Peyer's patch (tissue), 4 donors: ENCODE results near the gene ADRA2C. TPM values are rescaled to one million over a fixed set of nuclear protein-coding genes. Genes with fewer than 3 reads are reported as not detected.

Experiments used
- DNase-seq, 3 donors: peaks; one replicate each; pipeline ENCODE4 v3.0.0-alpha.2; 2017 to 2019
- H3K27ac ChIP-seq, 4 donors: fragments of 200-600 bp; sonication (generic); one replicate each; pipeline ENCODE4 v1.5.1; 2016 to 2019
- H3K27me3 ChIP-seq, 2 donors: fragments of 200-600 bp; sonication (generic); one replicate each; pipeline ENCODE4 v1.5.1; 2019
- H3K36me3 ChIP-seq, 3 donors: fragments of 200-600 bp; sonication (generic); one replicate each; pipeline ENCODE4 v1.5.1; 2016 to 2019
- H3K4me1 ChIP-seq, 4 donors: fragments of 200-600 bp; sonication (generic); one replicate each; pipeline ENCODE4 v1.5.1; 2016 to 2019
- H3K4me3 ChIP-seq, 4 donors: fragments of 200-600 bp; sonication (generic); 1 replicate in 3 of 4; 2 replicates in 1 of 4; pipeline ENCODE4 v1.5.1; 2016 to 2019; ENCODE audit warnings: mild to moderate bottlenecking in 1 of 4
- H3K9me3 ChIP-seq, 4 donors: fragments of 200-600 bp; sonication (generic); one replicate each; pipeline ENCODE4 v1.5.1; 2016 to 2019; ENCODE audit warnings: mild to moderate bottlenecking in 1 of 4
- POLR2A ChIP-seq, 2 donors: fragments of 450-650 bp; IDR thresholded peaks; one replicate each; pipeline ENCODE4 v1.5.1; 2017; ENCODE audit warnings: antibody characterized with exemption in 2 of 2, mild to moderate bottlenecking in 2 of 2, moderate library complexity in 2 of 2
- total RNA-seq, 4 donors: library from RNA; depleted of rRNA; stranded (reverse); fragments of >200 nt; gene quantifications; one replicate each; pipeline ENCODE4 v1.1.0, GENCODE V29; 2016
- TF ChIP-seq, protein P1 (sequence below), 6 experiments: fragments of 450-650 bp in 4 of 6; fragments of 200-600 bp in 2 of 6; sonication (generic) in 1 of 6; IDR thresholded peaks; one replicate each; pipeline ENCODE4 v1.5.1; 2017 to 2019; ENCODE audit warnings: antibody characterized with exemption in 6 of 6, mild to moderate bottlenecking in 3 of 6, moderate library complexity in 1 of 6

ADRA2C gene
- total RNA-seq, 4 donors from 2014 or later, result 0.76 to 5.0 (median 2.9) TPM

DNA sequence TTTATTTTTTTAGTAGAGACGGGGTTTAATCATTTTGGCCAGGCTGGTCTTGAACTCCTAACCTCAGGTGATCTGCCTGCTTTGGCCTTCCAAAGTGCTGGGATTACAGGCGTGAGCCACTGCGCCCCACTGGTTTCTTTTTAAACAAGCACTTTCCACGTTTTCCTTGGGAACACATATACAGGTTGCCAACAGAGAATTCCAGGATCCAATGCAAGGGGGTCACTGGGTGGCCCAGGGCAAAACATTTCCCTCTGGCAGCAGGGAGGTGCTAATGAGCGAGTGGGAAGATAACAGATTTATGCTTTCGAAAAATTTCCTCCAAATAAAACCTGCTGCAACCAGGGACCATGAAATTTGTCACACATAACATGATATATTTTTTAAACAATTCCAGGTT lies 41.1 kb downstream of the ADRA2C start:
- TF ChIP-seq, protein P1, sequence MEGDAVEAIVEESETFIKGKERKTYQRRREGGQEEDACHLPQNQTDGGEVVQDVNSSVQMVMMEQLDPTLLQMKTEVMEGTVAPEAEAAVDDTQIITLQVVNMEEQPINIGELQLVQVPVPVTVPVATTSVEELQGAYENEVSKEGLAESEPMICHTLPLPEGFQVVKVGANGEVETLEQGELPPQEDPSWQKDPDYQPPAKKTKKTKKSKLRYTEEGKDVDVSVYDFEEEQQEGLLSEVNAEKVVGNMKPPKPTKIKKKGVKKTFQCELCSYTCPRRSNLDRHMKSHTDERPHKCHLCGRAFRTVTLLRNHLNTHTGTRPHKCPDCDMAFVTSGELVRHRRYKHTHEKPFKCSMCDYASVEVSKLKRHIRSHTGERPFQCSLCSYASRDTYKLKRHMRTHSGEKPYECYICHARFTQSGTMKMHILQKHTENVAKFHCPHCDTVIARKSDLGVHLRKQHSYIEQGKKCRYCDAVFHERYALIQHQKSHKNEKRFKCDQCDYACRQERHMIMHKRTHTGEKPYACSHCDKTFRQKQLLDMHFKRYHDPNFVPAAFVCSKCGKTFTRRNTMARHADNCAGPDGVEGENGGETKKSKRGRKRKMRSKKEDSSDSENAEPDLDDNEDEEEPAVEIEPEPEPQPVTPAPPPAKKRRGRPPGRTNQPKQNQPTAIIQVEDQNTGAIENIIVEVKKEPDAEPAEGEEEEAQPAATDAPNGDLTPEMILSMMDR (IDR thresholded peaks at IDR 0.05), result no peak
- TF ChIP-seq POLR2A (IDR thresholded peaks at IDR 0.05), result no peak
- no peaks in the 10 kb centered on the region for H3K9me3 ChIP-seq
- no peaks in the 10 kb centered on the region for H3K4me1 ChIP-seq
- DNase-seq, result no peak
- no peak overlapping the region for H3K4me3 ChIP-seq
- no peaks in the 10 kb centered on the region for H3K27me3 ChIP-seq
- no peak overlapping the region for H3K27ac ChIP-seq
- H3K36me3 ChIP-seq, result no peaks in the 10 kb centered on the region

DNA sequence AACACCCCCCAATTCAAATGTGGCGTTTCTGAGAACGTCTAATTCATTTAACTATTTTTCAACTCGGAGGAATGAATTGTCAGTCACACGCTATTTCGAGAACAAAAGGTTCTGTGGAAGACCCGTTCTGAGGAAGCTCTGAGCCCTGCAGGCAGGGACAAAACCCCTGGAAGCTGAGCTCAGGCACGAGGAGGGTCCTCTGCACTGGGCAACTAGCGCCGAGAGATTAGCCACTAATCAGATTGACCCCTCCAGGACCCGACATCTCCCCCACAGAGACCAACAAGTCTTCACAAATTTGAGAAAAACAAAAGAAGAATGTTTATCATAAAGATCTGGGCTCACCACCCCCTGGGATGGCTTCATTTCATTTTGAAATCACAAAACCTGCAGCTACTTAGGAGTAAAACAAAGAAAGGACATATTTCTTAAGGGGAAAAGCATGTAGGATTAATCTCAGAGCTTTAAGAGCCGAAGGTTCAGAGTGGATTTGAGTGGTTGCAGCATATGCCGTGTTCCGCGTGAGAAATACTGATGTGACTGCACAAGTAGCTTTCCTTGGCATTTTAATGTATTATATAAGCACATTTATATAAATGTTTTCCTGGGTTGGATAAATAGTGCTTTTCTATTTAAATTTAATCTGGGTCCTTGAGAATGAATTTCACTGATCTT lies 41.8 kb downstream of the ADRA2C start:
- DNase-seq, result no peak
- H3K36me3 ChIP-seq, result no peaks in the 10 kb centered on the region
- H3K4me3 ChIP-seq, result no peak overlapping the region
- TF ChIP-seq, protein P1 (IDR thresholded peaks at IDR 0.05), result no peak
- TF ChIP-seq POLR2A (IDR thresholded peaks at IDR 0.05), result no peak
- H3K27me3 ChIP-seq, result no peaks in the 10 kb centered on the region
- no peaks in the 10 kb centered on the region for H3K9me3 ChIP-seq
- no peak overlapping the region for H3K27ac ChIP-seq
- no peaks in the 10 kb centered on the region for H3K4me1 ChIP-seq

DNA sequence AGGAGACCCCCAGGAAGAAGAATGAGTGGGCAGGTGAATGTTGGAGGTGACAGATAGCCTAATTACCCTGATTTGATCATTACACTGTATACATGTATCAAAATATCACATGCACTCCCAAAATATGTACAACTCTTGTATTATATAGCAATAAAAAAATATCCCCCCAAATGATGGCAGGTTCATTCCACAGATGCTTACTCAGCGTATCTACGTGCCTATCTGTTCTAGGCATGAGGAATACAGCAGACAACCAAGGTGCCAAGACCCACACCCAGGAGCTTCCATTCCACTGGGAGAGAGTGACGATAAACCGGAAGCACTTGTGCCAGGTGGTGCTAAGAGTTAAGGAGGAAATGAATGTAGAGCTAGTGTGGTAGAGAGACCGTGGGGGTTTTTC lies 42.4 kb downstream of the ADRA2C start:
- H3K27me3 ChIP-seq, result no peaks in the 10 kb centered on the region
- H3K4me1 ChIP-seq, result no peaks in the 10 kb centered on the region
- no peak overlapping the region for H3K4me3 ChIP-seq
- no peak for TF ChIP-seq POLR2A (IDR thresholded peaks at IDR 0.05)
- TF ChIP-seq, protein P1 (IDR thresholded peaks at IDR 0.05), result no peak
- no peak for DNase-seq
- H3K27ac ChIP-seq, result no peak overlapping the region
- no peaks in the 10 kb centered on the region for H3K36me3 ChIP-seq
- no peaks in the 10 kb centered on the region for H3K9me3 ChIP-seq

DNA sequence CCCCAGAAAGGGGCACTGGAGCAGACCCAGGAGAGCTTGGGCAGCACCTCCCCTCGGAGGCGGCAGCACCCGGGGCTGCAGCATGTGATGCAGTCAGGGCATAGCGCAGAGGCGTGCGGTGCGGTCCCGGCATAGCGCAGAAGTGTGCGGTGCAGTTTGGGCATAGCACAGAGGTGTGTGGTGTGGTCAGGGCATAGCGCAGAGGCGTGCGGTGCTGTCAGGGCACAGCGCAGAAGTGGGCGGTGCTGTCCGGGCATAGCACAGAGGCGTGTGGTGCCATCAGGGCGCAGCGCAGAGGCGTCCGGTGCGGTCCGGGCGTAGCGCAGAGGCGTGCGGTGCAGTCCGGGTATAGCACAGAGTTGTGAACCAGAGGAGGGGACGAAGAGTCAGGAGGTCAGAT lies 42.8 kb downstream of the ADRA2C start:
- no peaks in the 10 kb centered on the region for H3K36me3 ChIP-seq
- H3K27ac ChIP-seq, result no peak overlapping the region
- H3K27me3 ChIP-seq, result no peaks in the 10 kb centered on the region
- no peaks in the 10 kb centered on the region for H3K9me3 ChIP-seq
- no peak for DNase-seq
- H3K4me3 ChIP-seq, result no peak overlapping the region
- H3K4me1 ChIP-seq, result no peaks in the 10 kb centered on the region
- TF ChIP-seq POLR2A (IDR thresholded peaks at IDR 0.05), result no peak
- TF ChIP-seq, protein P1 (IDR thresholded peaks at IDR 0.05), result no peak

DNA sequence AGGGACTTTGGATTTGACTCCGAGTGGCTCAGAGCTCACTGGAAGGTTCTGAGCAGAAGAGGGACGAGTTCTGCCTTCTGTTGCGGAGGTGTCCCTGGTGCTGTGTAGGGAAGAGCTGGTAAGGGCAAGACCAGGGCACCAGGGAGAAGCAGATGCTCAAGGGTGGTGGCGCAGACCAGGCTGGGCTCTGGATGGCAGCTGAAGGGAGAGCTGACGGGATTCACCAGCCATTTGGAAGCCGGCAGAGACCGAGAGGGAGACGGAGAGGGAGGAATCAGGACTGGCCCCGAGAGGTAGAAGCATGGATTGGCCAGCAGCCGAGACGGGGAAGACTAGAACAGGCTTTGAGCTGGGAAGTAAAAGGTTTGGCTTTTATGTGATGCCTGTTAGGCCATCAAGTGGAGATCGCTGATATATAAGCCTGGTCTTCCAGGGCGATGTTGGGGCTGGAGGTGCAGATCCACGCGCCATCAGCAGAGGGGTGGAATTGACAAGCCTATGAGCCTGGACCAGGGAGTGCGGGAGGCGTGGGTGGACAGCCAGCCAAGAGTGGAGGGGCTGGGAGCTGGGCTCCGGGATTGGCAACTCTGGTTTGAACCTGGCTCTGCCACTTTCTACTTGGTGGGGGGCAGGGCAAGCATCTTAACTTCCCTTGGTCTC lies 43.4 kb downstream of the ADRA2C start:
- Histone ChIP-seq H3K27ac (no peak overlapping the region), H3K9me3 (no peaks in the 10 kb centered on the region), H3K27me3 (no peaks in the 10 kb centered on the region), H3K4me1 (no peaks in the 10 kb centered on the region), H3K36me3 (no peaks in the 10 kb centered on the region), H3K4me3 (no peak overlapping the region)
- TF ChIP-seq POLR2A (IDR thresholded peaks at IDR 0.05), result no peak
- TF ChIP-seq, protein P1 (IDR thresholded peaks at IDR 0.05), result no peak
- DNase-seq, result no peak
